HEK293 (cell line): ENCODE results near the gene OSGEPL1.
"Not testable (repeated sequence)": the region's sequence is repeated elsewhere in the genome, so short reads cannot be mapped to it uniquely, and the experiment has no call there.

ENCODE experiments used
- PRDM1 ChIP-seq: fragments of 450-650 bp; formaldehyde crosslinking; IDR thresholded peaks from 2 replicates; pipeline ENCODE4; 2016; ENCODE audit warnings: missing biosample characterization, missing genetic modification characterization
- ZNF416 ChIP-seq: fragments of 450-650 bp; formaldehyde crosslinking; IDR thresholded peaks from 2 replicates; pipeline ENCODE4 v1.5.1; 2016; ENCODE audit warnings: missing biosample characterization, missing genetic modification characterization
- ZNF707 ChIP-seq: fragments of 450-650 bp; formaldehyde crosslinking; IDR thresholded peaks from 2 replicates; pipeline ENCODE4 v1.5.1; 2016; ENCODE audit warnings: missing biosample characterization, missing genetic modification characterization
- TF ChIP-seq, protein P1 (sequence below): fragments of 450-650 bp; formaldehyde crosslinking; IDR thresholded peaks from 2 replicates; pipeline ENCODE4 v1.5.1; 2016; ENCODE audit warnings: missing biosample characterization, missing genetic modification characterization

DNA sequence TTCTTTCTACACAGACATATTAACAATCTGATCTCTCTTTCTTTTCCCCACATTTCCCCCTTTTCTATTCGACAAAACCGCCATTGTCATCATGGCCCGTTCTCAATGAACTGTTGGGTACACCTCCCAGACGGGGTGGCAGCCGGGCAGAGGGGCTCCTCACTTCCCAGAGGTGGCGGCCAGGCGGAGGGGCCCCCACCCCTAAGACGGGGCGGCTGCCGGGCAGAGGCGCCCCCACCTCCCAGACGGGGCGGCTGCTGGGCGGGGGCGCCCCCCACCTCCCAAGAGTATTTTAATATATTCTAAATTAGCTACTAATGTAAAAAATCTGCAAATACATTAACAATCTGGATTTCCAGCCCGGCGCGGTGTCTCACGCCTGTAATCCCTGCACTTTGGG is 2.4 kb downstream of the OSGEPL1 start:
- TF ChIP-seq PRDM1; ZNF707 (tag by site-specific recombination); ZNF416 (tag by site-specific recombination): not testable (repeated sequence)
- TF ChIP-seq, protein P1, sequence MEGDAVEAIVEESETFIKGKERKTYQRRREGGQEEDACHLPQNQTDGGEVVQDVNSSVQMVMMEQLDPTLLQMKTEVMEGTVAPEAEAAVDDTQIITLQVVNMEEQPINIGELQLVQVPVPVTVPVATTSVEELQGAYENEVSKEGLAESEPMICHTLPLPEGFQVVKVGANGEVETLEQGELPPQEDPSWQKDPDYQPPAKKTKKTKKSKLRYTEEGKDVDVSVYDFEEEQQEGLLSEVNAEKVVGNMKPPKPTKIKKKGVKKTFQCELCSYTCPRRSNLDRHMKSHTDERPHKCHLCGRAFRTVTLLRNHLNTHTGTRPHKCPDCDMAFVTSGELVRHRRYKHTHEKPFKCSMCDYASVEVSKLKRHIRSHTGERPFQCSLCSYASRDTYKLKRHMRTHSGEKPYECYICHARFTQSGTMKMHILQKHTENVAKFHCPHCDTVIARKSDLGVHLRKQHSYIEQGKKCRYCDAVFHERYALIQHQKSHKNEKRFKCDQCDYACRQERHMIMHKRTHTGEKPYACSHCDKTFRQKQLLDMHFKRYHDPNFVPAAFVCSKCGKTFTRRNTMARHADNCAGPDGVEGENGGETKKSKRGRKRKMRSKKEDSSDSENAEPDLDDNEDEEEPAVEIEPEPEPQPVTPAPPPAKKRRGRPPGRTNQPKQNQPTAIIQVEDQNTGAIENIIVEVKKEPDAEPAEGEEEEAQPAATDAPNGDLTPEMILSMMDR (tag by site-specific recombination), result not testable (repeated sequence)
